Measurements from ENCODE around the gene ITPR2. TPM values are rescaled to one million over a fixed set of nuclear protein-coding genes. Genes with fewer than 3 reads are reported as not detected.

The ITPR2 gene
- total and polyA plus RNA-seq, 2 of the 8 experiments (the other 6 are each of a cell fraction or from before 2014, with no cell fraction given): 4.1 to 48.3 TPM

DNA sequence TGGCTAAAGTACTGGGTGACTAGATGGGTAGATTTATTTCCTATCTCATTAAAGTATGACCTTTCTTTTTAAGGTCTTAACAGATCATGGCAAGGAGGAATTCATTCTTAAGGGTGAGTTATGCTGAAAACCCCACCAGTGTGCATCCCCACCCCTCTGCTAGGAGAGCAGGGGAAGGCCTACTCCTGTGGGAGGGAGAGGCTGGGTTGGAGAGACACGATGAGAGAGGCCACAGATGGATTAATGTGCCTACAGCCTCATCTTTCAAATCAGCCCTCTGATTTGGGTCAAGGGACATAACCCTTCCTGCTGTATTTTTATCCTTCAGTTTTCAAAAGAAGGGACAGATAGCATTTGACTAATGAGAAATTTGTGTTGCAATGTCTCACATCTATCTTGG is 452.1 kb downstream of the ITPR2 start:
- ChIA-PET CTCF (ENCODE audit: partially characterized antibody) (no interaction called here), POLR2A (ENCODE audit: partially characterized antibody) (no interaction called here)
- no peak overlapping the region for H2BK15ac ChIP-seq (ENCODE audit: low read length)
- H2BK12ac ChIP-seq (ENCODE audit: low read depth, low read length): no peak overlapping the region
- no peak overlapping the region for H3K4me2 ChIP-seq (ENCODE audit: insufficient read depth in 1 of 2, low read depth in 2 of 2, low read length in 2 of 2)
- H3K4ac ChIP-seq (replicated peaks; ENCODE audit: insufficient read length, low read depth, low read length): no peak overlapping the region
- H4K8ac ChIP-seq (ENCODE audit: extremely low read depth, insufficient read depth, low read length): no peak overlapping the region
- H3K4me3 ChIP-seq (ENCODE audit: extremely low read depth in 1 of 4, insufficient read depth in 2 of 4, low read depth in 3 of 4, low read length in 4 of 4): no peak overlapping the region
- H3K23me2 ChIP-seq (ENCODE audit: low read depth, low read length): no peaks in the 10 kb centered on the region; the same call in 1 of the 2 replicates
- no peak for DNase-seq (ENCODE audit: low read depth in 1 of 2, low spot score in 2 of 2)
- no peak overlapping the region for H2BK20ac ChIP-seq (ENCODE audit: low read length)
- no peaks in the 10 kb centered on the region for H3K79me2 ChIP-seq (ENCODE audit: control insufficient read depth in 1 of 2, insufficient read depth in 2 of 2, low read length in 2 of 2)
- H3K14ac ChIP-seq (ENCODE audit: insufficient read length): no peak overlapping the region
- no peaks in the 10 kb centered on the region for H3K79me1 ChIP-seq (ENCODE audit: low read depth, low read length)
- no peaks in the 10 kb centered on the region for H4K20me1 ChIP-seq (replicated peaks in 1 of 2; ENCODE audit: control insufficient read depth in 1 of 2, insufficient read depth in 2 of 2, low read length in 2 of 2)
- WGBS, 2 experiments (ENCODE audit: extremely low coverage in 1 of 2, insufficient coverage in 1 of 2, insufficient read length in 1 of 2, insufficient replicate concordance in 2 of 2, low coverage in 1 of 2, low lambda C conversion rate in 2 of 2, missing lambda C conversion rate in 1 of 2): 64% methylated on average over 1 of the region's 1 CpG; no CpG with 5 or more reads in 1 of the 2 experiments
- no peak overlapping the region for H3K23ac ChIP-seq (ENCODE audit: insufficient read length)
- H3K27me3 ChIP-seq (replicated peaks in 1 of 4; ENCODE audit: control insufficient read depth in 3 of 4, extremely low read depth in 1 of 4, insufficient read depth in 3 of 4, low read length in 3 of 4): no peaks in the 10 kb centered on the region
- no peak overlapping the region for H2BK5ac ChIP-seq (ENCODE audit: low read depth, low read length)
- peaks cover 0 to 7% (median 0%) of the 10 kb centered on the region in 4 experiments; a peak in 1 of 8 replicates for H3K36me3 ChIP-seq (ENCODE audit: control insufficient read depth in 2 of 4, insufficient read depth in 4 of 4, low read length in 3 of 4)
- H3K56ac ChIP-seq (replicated peaks; ENCODE audit: insufficient read length, low read depth, low read length): no peak overlapping the region
- no peak overlapping the region for H2AK5ac ChIP-seq (ENCODE audit: low read depth, low read length)
- no peak overlapping the region for H4K91ac ChIP-seq (replicated peaks; ENCODE audit: insufficient read length, low read length)
- H3K4me1 ChIP-seq (replicated peaks in 1 of 4; ENCODE audit: control insufficient read depth in 3 of 4, insufficient read depth in 4 of 4, low read length in 3 of 4): no peaks in the 10 kb centered on the region
- TF ChIP-seq TCF12 (IDR thresholded peaks at IDR 0.05; ENCODE audit: low read depth, low read length): no peak
- TF ChIP-seq RNF2 (IDR thresholded peaks at IDR 0.05; ENCODE audit: borderline replicate concordance, low read depth, low read length, missing control alignments, poor library complexity, severe bottlenecking): no peak
- no peak for TF ChIP-seq FOSL1 (IDR thresholded peaks at IDR 0.05; ENCODE audit: insufficient read depth, low read depth, low read length)
- H4K5ac ChIP-seq (ENCODE audit: insufficient read length, low read depth, low read length): no peak overlapping the region
- no peak overlapping the region for H2AFZ ChIP-seq (ENCODE audit: low read length)
- H3K9ac ChIP-seq (replicated peaks in 1 of 4; ENCODE audit: extremely low read depth in 1 of 4, low read depth in 3 of 4, low read length in 3 of 4): no peak overlapping the region
- no peak for FAIRE-seq
- H3K18ac ChIP-seq (ENCODE audit: extremely low read depth, low read length): no peak overlapping the region
- H2BK120ac ChIP-seq (replicated peaks; ENCODE audit: low read depth, low read length): no peak overlapping the region
- H3K27ac ChIP-seq (ENCODE audit: low read depth, low read length): no peak overlapping the region
- H3K9me3 ChIP-seq (ENCODE audit: insufficient read depth in 2 of 2, low read depth in 1 of 2, low read length in 1 of 2): no peaks in the 10 kb centered on the region
